ENCODE results near the gene CPNE4.
A peak's percentile ranks its signal among the peaks of the same experiment; 100 is the strongest.

The CPNE4 gene

DNA sequence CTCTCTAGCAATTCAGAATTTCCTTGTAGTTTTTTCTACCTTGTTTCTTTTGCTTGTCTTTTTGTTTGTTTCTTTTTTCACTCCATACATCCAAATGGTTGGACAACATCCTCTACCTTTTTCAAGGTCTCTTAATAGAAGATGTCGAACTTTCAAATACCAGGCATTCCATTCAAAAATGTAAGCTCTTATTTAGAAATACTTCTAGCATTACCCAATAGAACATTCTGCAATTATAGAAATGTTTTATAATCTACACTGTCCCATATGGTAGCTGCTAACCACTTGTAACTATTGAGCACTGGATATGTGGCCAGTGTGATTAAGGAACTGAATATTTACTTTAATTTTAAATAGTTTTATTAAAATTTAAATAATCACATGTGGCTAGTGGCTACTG is 335.8 kb downstream of the CPNE4 start:
- no peak overlapping the region for H3K4me3 ChIP-seq (ENCODE audit: control insufficient read depth, low read depth, low read length)
- TF ChIP-seq, protein P1, sequence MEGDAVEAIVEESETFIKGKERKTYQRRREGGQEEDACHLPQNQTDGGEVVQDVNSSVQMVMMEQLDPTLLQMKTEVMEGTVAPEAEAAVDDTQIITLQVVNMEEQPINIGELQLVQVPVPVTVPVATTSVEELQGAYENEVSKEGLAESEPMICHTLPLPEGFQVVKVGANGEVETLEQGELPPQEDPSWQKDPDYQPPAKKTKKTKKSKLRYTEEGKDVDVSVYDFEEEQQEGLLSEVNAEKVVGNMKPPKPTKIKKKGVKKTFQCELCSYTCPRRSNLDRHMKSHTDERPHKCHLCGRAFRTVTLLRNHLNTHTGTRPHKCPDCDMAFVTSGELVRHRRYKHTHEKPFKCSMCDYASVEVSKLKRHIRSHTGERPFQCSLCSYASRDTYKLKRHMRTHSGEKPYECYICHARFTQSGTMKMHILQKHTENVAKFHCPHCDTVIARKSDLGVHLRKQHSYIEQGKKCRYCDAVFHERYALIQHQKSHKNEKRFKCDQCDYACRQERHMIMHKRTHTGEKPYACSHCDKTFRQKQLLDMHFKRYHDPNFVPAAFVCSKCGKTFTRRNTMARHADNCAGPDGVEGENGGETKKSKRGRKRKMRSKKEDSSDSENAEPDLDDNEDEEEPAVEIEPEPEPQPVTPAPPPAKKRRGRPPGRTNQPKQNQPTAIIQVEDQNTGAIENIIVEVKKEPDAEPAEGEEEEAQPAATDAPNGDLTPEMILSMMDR (conservative IDR thresholded peaks at IDR 0.05; ENCODE audit: control insufficient read depth, insufficient read depth, low read depth, low read length): no peak
- DNase-seq (ENCODE audit: low read depth): no peak

DNA sequence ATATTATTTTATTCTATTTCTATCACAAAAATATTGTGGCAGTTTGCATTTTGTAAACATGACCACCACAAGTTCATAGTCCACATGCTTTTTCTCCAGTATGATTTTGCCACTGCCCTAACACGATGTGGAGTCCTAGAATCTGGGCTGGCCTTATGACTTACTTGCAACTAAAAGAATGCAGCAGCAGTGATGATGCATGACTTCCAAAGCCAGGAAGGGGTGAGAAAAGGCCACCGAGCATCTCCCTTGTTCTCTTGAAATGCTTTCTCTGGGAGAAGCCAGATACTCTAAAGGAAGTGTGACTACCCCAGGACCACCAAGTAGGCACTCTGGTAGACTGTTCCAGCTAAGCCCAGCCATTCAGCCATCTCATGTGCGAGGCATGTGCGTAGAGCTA is 340.4 kb downstream of the CPNE4 start:
- H3K4me3 ChIP-seq (ENCODE audit: control insufficient read depth, low read depth, low read length): no peak overlapping the region
- no peak for DNase-seq (ENCODE audit: low read depth)
- TF ChIP-seq, protein P1 (conservative IDR thresholded peaks at IDR 0.05; ENCODE audit: control insufficient read depth, insufficient read depth, low read depth, low read length): no peak

DNA sequence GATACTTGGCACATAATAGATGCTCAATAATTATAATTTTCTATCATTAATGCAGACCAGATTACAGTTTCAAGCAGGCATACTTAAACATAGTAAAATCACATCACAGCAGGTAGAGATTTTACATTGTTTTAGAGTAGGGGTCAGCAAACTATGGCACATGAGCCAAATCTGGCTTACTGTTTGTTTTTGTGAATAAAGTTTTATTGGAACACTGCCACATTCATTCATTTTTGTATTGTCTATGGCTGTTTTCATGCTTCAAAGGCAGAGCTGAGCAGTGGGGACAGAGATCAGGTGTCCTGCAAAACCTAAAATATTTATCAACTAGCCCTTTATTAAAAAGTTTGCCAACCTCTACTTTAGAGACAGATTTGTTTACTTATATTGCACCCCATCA is 342.5 kb downstream of the CPNE4 start:
- TF ChIP-seq, protein P1 (conservative IDR thresholded peaks at IDR 0.05; ENCODE audit: control insufficient read depth, insufficient read depth, low read depth, low read length): no peak
- H3K4me3 ChIP-seq (ENCODE audit: control insufficient read depth, low read depth, low read length): no peak overlapping the region
- no peak for DNase-seq (ENCODE audit: low read depth)

DNA sequence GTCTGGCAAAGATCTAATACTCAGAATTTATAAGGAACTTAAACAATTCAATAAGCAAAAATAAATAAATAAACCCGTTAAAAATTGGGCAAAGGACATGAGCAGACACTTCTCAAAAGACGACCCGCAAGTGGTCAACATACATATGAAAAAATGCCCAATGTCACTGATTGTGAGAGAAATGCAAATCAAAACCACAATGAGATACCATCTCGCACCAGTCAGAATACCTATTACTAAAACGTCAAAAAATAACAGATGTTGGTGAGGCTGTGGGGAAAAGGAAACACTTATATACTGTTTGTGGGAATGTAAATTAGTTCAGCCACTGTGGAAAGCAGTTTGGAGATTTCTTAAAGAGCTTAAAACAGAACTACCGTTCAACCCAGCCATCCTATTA is 344.0 kb downstream of the CPNE4 start:
- no peak overlapping the region for H3K4me3 ChIP-seq (ENCODE audit: control insufficient read depth, low read depth, low read length)
- DNase-seq (ENCODE audit: low read depth): no peak
- TF ChIP-seq, protein P1 (conservative IDR thresholded peaks at IDR 0.05; ENCODE audit: control insufficient read depth, insufficient read depth, low read depth, low read length): no peak

DNA sequence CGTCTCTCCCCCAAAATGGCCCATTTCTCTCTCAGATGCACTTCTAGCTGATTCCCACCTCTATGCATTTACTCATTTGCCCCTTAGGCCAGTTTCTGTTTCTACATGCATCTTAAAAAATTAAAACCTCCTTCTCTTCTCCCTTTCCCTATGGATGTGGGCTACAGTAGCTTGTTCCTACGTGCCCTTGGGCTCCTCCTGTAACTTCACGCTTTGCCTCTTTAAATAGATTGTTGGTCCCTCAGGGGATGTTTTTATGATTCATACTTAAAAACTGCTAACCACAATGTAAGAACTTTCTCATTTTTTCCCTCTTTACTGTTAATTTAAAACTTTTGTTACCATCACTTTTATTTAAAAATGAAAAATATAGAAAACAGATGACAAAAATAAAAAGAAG is 346.4 kb downstream of the CPNE4 start:
- no peak overlapping the region for H3K4me3 ChIP-seq (ENCODE audit: control insufficient read depth, low read depth, low read length)
- DNase-seq (ENCODE audit: low read depth): peak; percentile 19
- TF ChIP-seq, protein P1 (conservative IDR thresholded peaks at IDR 0.05; ENCODE audit: control insufficient read depth, insufficient read depth, low read depth, low read length): no peak

DNA sequence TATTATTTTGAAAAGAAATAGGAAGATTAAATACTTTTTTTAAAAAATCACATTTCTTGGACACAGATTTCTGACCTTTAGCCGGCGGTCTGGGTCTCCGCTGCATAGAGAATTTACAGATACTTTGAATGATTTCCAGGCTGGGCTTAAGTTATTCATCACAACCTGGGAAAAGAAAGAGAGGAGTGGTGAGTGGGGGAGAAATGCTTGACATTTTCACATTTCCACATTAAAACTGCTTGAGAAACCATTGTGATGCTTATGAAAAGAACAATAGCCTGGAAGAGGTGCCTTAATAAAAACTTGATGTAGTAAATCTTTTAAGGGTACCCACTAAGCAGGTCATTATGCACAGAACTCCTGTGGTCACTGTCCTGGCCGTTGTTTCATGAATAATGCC is 365.2 kb downstream of the CPNE4 start:
- H3K4me3 ChIP-seq (ENCODE audit: control insufficient read depth, low read depth, low read length): no peak overlapping the region
- no peak for DNase-seq (ENCODE audit: low read depth)
- TF ChIP-seq, protein P1 (conservative IDR thresholded peaks at IDR 0.05; ENCODE audit: control insufficient read depth, insufficient read depth, low read depth, low read length): no peak

DNA sequence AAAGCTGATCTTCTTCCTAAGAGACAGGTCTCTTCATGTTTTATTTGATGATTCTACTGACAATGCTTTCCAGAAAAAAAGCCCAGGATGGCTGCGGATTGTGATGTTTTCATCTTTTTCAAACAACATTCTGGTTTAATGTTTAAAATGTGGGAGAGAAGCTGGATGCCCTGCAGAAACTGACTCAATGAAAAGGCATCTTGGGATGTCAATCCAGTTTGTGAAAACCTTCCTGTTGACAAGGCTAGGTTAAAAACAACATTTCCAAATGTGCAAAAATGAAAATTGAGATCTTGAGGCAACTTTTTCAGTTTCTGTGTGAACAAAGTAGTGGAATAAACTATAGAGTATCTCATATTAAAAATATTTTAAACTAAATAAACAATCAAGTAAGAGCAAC is 376.0 kb downstream of the CPNE4 start:
- TF ChIP-seq, protein P1 (conservative IDR thresholded peaks at IDR 0.05; ENCODE audit: control insufficient read depth, insufficient read depth, low read depth, low read length): no peak
- DNase-seq (ENCODE audit: low read depth): no peak
- H3K4me3 ChIP-seq (ENCODE audit: control insufficient read depth, low read depth, low read length): no peak overlapping the region
